ENCODE data around the gene SLC7A9. TPM values are rescaled to one million over a fixed set of nuclear protein-coding genes. Genes with fewer than 3 reads are reported as not detected.
A peak's percentile ranks its signal among the peaks of the same experiment; 100 is the strongest.
"Not testable (repeated sequence)": the region's sequence is repeated elsewhere in the genome, so short reads cannot be mapped to it uniquely, and the experiment has no call there.

Gene SLC7A9
- total and polyA plus RNA-seq, 4 experiments from 2014 or later: 0.86 to 1.5 TPM; not detected in 2

GRCh38 chr19:32798201-32798600, 71.4 kb downstream of the SLC7A9 start:
- Histone ChIP-seq H3K9me3 (ENCODE audit: control insufficient read depth in 1 of 2, low read length in 2 of 2) (no peaks in the 10 kb centered on the region), H3K4me3 (ENCODE audit: low read length in 2 of 2) (no peak overlapping the region), H3K27ac (ENCODE audit: low read depth, low read length) (no peak overlapping the region), H3K36me3 (ENCODE audit: insufficient read depth, low read length) (no peaks in the 10 kb centered on the region), H3K4me1 (ENCODE audit: insufficient read depth, low read length) (peaks cover 30% of the 10 kb centered on the region), H3K27me3 (ENCODE audit: insufficient read depth, low read length) (no peaks in the 10 kb centered on the region)
- Mint-ChIP-seq H3K27ac (peak overlapping the region in 1 of 7 donors; percentile 29), H3K4me3 (no peak overlapping the region), H3K4me1 (peaks cover 36 to 55% (median 40%) of the 10 kb centered on the region in 4 donors), H3K27me3 (no peaks in the 10 kb centered on the region), H3K9me3 (no peaks in the 10 kb centered on the region), H3K36me3 (no peaks in the 10 kb centered on the region)
- intact Hi-C loops (cut with micrococcal nuclease): no loop called here
- POLR2A ChIA-PET (ENCODE audit: partially characterized antibody): no interaction called here
- CTCF ChIA-PET (ENCODE audit: partially characterized antibody): no interaction called here
- DNase-seq: no peak

DNA sequence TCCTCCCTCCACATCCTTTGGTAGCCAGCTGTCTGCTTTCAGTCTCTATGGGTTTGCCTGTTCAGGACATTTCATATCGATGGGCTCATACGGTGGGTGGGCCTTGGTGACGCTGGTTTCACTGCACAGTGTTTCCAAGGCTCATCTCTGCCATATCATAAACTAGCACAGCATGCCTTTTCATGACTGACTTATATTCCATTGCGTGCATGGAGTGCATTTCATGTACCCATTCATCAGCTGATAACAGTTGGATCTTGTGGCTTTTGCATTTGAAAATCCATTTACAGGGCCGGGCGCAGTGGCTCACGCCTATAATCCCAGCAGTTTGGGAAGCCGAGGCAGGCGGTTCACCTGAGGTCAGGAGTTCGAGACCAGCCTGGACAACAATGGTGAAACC, 80.1 kb downstream of the SLC7A9 start:
- Mint-ChIP-seq H3K27me3 (no peaks in the 10 kb centered on the region), H3K36me3 (peaks cover 3 to 5% of the 10 kb centered on the region in 2 donors), H3K4me1 (peaks cover 11 to 28% (median 14%) of the 10 kb centered on the region in 4 donors), H3K27ac (peak overlapping the region in 1 of 7 donors; percentile 25), H3K9me3 (peaks cover 0 to 14% (median 4%) of the 10 kb centered on the region in 8 donors), H3K4me3 (no peak overlapping the region)
- ChIA-PET POLR2A (ENCODE audit: partially characterized antibody) (no interaction called here), CTCF (ENCODE audit: partially characterized antibody) (no interaction called here)
- no peaks in the 10 kb centered on the region for H3K9me3 ChIP-seq (ENCODE audit: control insufficient read depth in 1 of 2, low read length in 2 of 2)
- no peaks in the 10 kb centered on the region for H3K27me3 ChIP-seq (ENCODE audit: insufficient read depth, low read length)
- intact Hi-C loops (cut with micrococcal nuclease): no loop called here
- H3K4me3 ChIP-seq (ENCODE audit: low read length in 2 of 2): no peak overlapping the region
- no peak overlapping the region for H3K27ac ChIP-seq (ENCODE audit: low read depth, low read length)
- no peaks in the 10 kb centered on the region for H3K36me3 ChIP-seq (ENCODE audit: insufficient read depth, low read length)
- no peak for DNase-seq
- peaks cover 10% of the 10 kb centered on the region for H3K4me1 ChIP-seq (ENCODE audit: insufficient read depth, low read length)

- CTCF ChIA-PET (ENCODE audit: partially characterized antibody): interaction anchor here (1.2 kb wide), 1 partner anchor 188 kb away, joined by 3 read pairs; no protein-coding TSS in a partner anchor
- not testable (repeated sequence) for H3K27ac Mint-ChIP-seq
Measured at GRCh38 chr19:32787895-32788294, 81.7 kb downstream of the SLC7A9 start.

DNA sequence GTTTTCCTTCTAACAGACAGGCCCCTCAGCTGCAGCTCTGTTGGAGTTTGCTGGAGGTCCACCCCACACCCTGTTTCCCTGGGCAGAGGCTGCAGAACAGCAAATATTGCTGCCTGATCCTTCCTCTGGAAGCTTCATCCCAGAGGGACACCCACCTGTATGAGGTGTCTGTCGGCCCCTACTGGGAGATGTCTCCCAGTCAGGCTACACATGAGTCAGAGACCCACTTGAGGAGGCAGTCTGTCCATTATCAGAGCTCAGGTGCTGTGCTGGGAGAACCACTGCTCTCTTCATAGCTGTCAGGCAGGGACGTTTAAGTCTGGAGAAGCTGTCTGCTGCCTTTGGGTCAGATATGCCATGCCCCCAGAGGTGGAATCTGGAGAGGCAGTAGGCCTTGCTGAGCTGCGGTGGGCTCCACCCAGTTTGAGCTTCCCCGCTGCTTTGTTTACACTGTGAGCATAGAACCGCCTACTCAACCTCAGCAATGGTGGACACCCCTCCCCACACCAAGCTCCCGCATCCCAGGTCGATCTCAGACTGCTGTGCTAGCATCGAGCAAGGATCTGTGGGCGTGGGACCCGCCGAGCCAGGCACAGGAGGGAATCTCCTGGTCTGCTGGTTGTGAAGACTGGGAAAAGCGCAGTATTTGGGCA, 82.3 kb downstream of the SLC7A9 start:
- H3K27me3 ChIP-seq (ENCODE audit: insufficient read depth, low read length); POLR2A ChIA-PET (ENCODE audit: partially characterized antibody); intact Hi-C loops (cut with micrococcal nuclease); H3K4me1 ChIP-seq (ENCODE audit: insufficient read depth, low read length); H3K27ac ChIP-seq (ENCODE audit: low read depth, low read length); H3K27ac Mint-ChIP-seq; H3K4me3 ChIP-seq (ENCODE audit: low read length in 2 of 2); H3K36me3 ChIP-seq (ENCODE audit: insufficient read depth, low read length); H3K27me3 Mint-ChIP-seq; H3K9me3 ChIP-seq (ENCODE audit: control insufficient read depth in 1 of 2, low read length in 2 of 2); H3K36me3 Mint-ChIP-seq; DNase-seq; H3K4me1 Mint-ChIP-seq: not testable (repeated sequence)
- H3K9me3 Mint-ChIP-seq: peaks cover 2 to 26% (median 10%) of the 10 kb centered on the region in 8 donors
- CTCF ChIA-PET (ENCODE audit: partially characterized antibody): interaction anchor here (1.2 kb wide), 1 partner anchor 187 kb away, joined by 3 read pairs; no protein-coding TSS in a partner anchor
- peak overlapping the region in 1 of 8 donors; percentile 27 for H3K4me3 Mint-ChIP-seq

More at GRCh38 chr19:32787895-32788294, 81.7 kb downstream of the SLC7A9 start:
- Mint-ChIP-seq H3K4me3 (peak overlapping the region in 1 of 8 donors; percentile 5), H3K4me1 (peaks cover 0 to 16% (median 6%) of the 10 kb centered on the region in 4 donors), H3K9me3 (peaks cover 2 to 20% (median 5%) of the 10 kb centered on the region in 8 donors)
- H3K27me3 Mint-ChIP-seq; H3K4me1 ChIP-seq (ENCODE audit: insufficient read depth, low read length); H3K36me3 Mint-ChIP-seq; H3K27me3 ChIP-seq (ENCODE audit: insufficient read depth, low read length); H3K27ac ChIP-seq (ENCODE audit: low read depth, low read length); DNase-seq; H3K36me3 ChIP-seq (ENCODE audit: insufficient read depth, low read length); intact Hi-C loops (cut with micrococcal nuclease); POLR2A ChIA-PET (ENCODE audit: partially characterized antibody); H3K4me3 ChIP-seq (ENCODE audit: low read length in 2 of 2); H3K9me3 ChIP-seq (ENCODE audit: control insufficient read depth in 1 of 2, low read length in 2 of 2): not testable (repeated sequence)

DNA sequence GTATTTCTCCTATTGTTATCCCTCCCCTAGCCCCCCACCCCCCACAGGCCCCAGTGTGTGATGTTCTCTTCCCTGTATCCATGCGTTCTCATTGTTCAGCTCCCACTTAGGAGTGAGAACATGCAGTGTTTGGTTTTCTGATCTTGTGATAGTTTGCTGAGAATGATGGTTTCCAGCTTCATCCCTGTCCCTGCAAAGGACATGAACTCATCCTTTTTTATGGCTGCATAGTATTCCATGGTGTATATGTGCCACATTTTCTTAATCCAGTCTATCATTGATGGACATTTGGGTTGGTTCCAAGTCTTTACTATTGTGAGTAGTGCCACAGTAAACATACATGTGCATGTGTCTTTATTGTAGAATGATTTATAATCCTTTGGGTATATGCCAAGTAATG, 87.5 kb downstream of the SLC7A9 start:
- H3K27ac ChIP-seq (ENCODE audit: low read depth, low read length); DNase-seq; POLR2A ChIA-PET (ENCODE audit: partially characterized antibody); H3K27ac Mint-ChIP-seq; intact Hi-C loops (cut with micrococcal nuclease); H3K4me1 Mint-ChIP-seq; H3K4me3 Mint-ChIP-seq; H3K27me3 ChIP-seq (ENCODE audit: insufficient read depth, low read length); H3K27me3 Mint-ChIP-seq; H3K36me3 Mint-ChIP-seq; H3K9me3 ChIP-seq (ENCODE audit: control insufficient read depth in 1 of 2, low read length in 2 of 2); H3K4me1 ChIP-seq (ENCODE audit: insufficient read depth, low read length); CTCF ChIA-PET (ENCODE audit: partially characterized antibody); H3K36me3 ChIP-seq (ENCODE audit: insufficient read depth, low read length); H3K4me3 ChIP-seq (ENCODE audit: low read length in 2 of 2): not testable (repeated sequence)
- peaks cover 4 to 35% (median 18%) of the 10 kb centered on the region in 8 donors for H3K9me3 Mint-ChIP-seq

DNA sequence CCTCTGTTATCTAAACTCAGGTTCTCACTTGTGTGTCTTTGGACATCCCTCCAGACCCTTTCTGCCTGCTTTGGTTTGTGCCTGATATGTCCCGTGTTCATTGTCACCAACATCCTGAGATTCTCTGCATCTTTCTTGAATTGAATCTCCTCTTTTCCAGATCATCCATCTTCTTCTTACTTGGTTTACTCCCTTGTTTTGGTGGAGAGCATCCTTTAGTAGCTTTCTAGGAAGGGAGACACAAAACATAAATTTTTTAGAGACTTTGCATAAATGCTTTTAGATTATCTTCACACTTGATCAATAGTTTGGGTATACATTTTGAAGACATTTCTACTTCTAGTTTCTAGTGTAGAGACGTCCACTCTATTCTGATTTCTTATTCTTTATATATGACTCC, 88.3 kb downstream of the SLC7A9 start:
- Histone ChIP-seq H3K4me1 (ENCODE audit: insufficient read depth, low read length) (no peaks in the 10 kb centered on the region), H3K36me3 (ENCODE audit: insufficient read depth, low read length) (no peaks in the 10 kb centered on the region), H3K27me3 (ENCODE audit: insufficient read depth, low read length) (no peaks in the 10 kb centered on the region), H3K4me3 (ENCODE audit: low read length in 2 of 2) (no peak overlapping the region), H3K27ac (ENCODE audit: low read depth, low read length) (no peak overlapping the region), H3K9me3 (ENCODE audit: control insufficient read depth in 1 of 2, low read length in 2 of 2) (no peaks in the 10 kb centered on the region)
- Mint-ChIP-seq H3K27ac (no peak overlapping the region), H3K36me3 (peaks cover 5 to 10% of the 10 kb centered on the region in 2 donors), H3K27me3 (peaks cover 0 to 2% of the 10 kb centered on the region in 2 donors), H3K4me1 (peaks cover 0 to 2% (median 0%) of the 10 kb centered on the region in 4 donors), H3K4me3 (no peak overlapping the region), H3K9me3 (peaks cover 3 to 33% (median 16%) of the 10 kb centered on the region in 8 donors)
- DNase-seq: no peak
- ChIA-PET CTCF (ENCODE audit: partially characterized antibody) (no interaction called here), POLR2A (ENCODE audit: partially characterized antibody) (interaction anchor here (1.0 kb wide), 1 partner anchor 128 kb away, joined by 4 read pairs; no protein-coding TSS in a partner anchor)
- intact Hi-C loops (cut with micrococcal nuclease): no loop called here
